Mesendoderm (in vitro differentiated cells): ENCODE measurements around the gene MYCL. TPM values are rescaled to one million over a fixed set of nuclear protein-coding genes. Genes with fewer than 3 reads are reported as not detected.

Experiments
- DNase-seq: peaks from one replicate; pipeline ENCODE4 v3.0.0; 2013
- H2AK5ac ChIP-seq: 2 replicates; pipeline ENCODE4 v1.6.1; 2013; ENCODE audit warnings: low read length, inconsistent platforms
- H2BK120ac ChIP-seq: 2 replicates; pipeline ENCODE4 v1.6.1; 2013; ENCODE audit warnings: low read depth, mild to moderate bottlenecking, low read length, moderate library complexity, mixed read lengths
- H2BK15ac ChIP-seq: replicated peaks from 2 replicates; pipeline ENCODE4 v1.6.1; 2013; ENCODE audit warnings: low read depth, mild to moderate bottlenecking, moderate library complexity
- H2BK5ac ChIP-seq: 2 replicates; pipeline ENCODE4 v1.6.1; 2013; ENCODE audit warnings: low read length, inconsistent platforms
- H3K18ac ChIP-seq: 2 replicates; pipeline ENCODE4 v1.6.1; 2013; ENCODE audit warnings: mild to moderate bottlenecking, low read length, mixed read lengths
- H3K23ac ChIP-seq: one replicate; pipeline ENCODE4 v1.6.1; 2013; ENCODE audit warnings: low read length
- H3K27ac ChIP-seq: 2 replicates; pipeline ENCODE4 v1.5.1; 2013; ENCODE audit warnings: low read depth, mild to moderate bottlenecking, inconsistent platforms, low read length, moderate library complexity
- H3K27me3 ChIP-seq: 2 replicates; pipeline ENCODE4 v1.6.1; 2013; ENCODE audit warnings: low read length, control low read depth, mild to moderate bottlenecking, inconsistent platforms; ENCODE audit not compliant: insufficient read depth, poor library complexity
- H3K36me3 ChIP-seq: 2 replicates; pipeline ENCODE4 v1.6.1; 2013; ENCODE audit warnings: low read length, inconsistent platforms; ENCODE audit not compliant: control insufficient read depth, insufficient read depth
- H3K4ac ChIP-seq: one replicate; pipeline ENCODE4 v1.6.1; 2013; ENCODE audit warnings: low read depth, mild to moderate bottlenecking, low read length, moderate library complexity
- H3K4me1 ChIP-seq: 2 replicates; pipeline ENCODE4 v1.6.1; 2013; ENCODE audit warnings: low read depth, low read length, inconsistent platforms; ENCODE audit not compliant: control insufficient read depth
- H3K4me2 ChIP-seq: 2 replicates; pipeline ENCODE4 v1.6.1; 2013; ENCODE audit warnings: low read length
- H3K4me3 ChIP-seq: 2 replicates; pipeline ENCODE4 v1.5.1; 2013; ENCODE audit warnings: mild to moderate bottlenecking, low read length
- H3K56ac ChIP-seq: one replicate; pipeline ENCODE4 v1.6.1; 2013; ENCODE audit warnings: low read length
- H3K79me1 ChIP-seq: 2 replicates; pipeline ENCODE4 v1.6.1; 2013; ENCODE audit warnings: low read length, inconsistent platforms
- H3K79me2 ChIP-seq: 2 replicates; pipeline ENCODE4 v1.6.1; 2013; ENCODE audit warnings: mild to moderate bottlenecking, low read length; ENCODE audit not compliant: control insufficient read depth, insufficient read depth
- H3K9ac ChIP-seq: 2 replicates; pipeline ENCODE4 v1.6.1; 2013; ENCODE audit warnings: low read length, inconsistent platforms
- H4K5ac ChIP-seq: one replicate; pipeline ENCODE4 v1.6.1; 2013; ENCODE audit warnings: low read length
- H4K8ac ChIP-seq: one replicate; pipeline ENCODE4 v1.6.1; 2013; ENCODE audit warnings: low read depth, mild to moderate bottlenecking, control low read depth, low read length, moderate library complexity
- WGBS: extraction: QIAGEN DNeasy Blood & Tissue Kit; methylation state at CpG from one replicate; pipeline ENCODE4 v1.1.7; 2013; ENCODE audit warnings: low lambda C conversion rate, missing lambda C conversion rate; ENCODE audit not compliant: insufficient coverage; ENCODE audit errors: extremely low coverage; 5-methylcytosine and 5-hydroxymethylcytosine counted together
- polyA plus RNA-seq, 2 experiments: library from polyadenylated mRNA; stranded (reverse); fragments of 200-250 nt; gene quantifications; one replicate each; pipeline ENCODE4 v1.2.3, GENCODE V29; 2013

Gene MYCL
- polyA plus RNA-seq (2013, experiment 1 of 2), result 15.3 TPM
- 15.0 TPM for polyA plus RNA-seq (2013, experiment 2 of 2)

GRCh38 chr1:39901714-39902459 lies at the start of gene MYCL:
MYCL (minus strand) TSS chr1:39901917; CDS start chr1:39901434, 483 bp downstream.
- Histone ChIP-seq H4K8ac (no peak within 1 kb of the TSS), H4K5ac (no peak within 1 kb of the TSS), H2AK5ac (no peak within 1 kb of the TSS), H3K23ac (peak within 1 kb of the TSS; percentile 75), H3K36me3 (no peaks in the 10 kb centered on the region), H3K56ac (peak within 1 kb of the TSS; percentile 95), H3K79me1 (peaks cover 4% of the 10 kb centered on the region), H3K79me2 (no peaks in the 10 kb centered on the region), H3K18ac (peak within 1 kb of the TSS; percentile 20), H3K9ac (peak within 1 kb of the TSS; percentile 88), H3K4ac (peak within 1 kb of the TSS; percentile 49), H2BK120ac (no peak within 1 kb of the TSS), H3K4me3 (peak within 1 kb of the TSS; percentile 72), H2BK15ac (no peak within 1 kb of the TSS), H3K27ac (peak within 1 kb of the TSS; percentile 27), H3K4me2 (peak within 1 kb of the TSS; percentile 97), H3K27me3 (no peaks in the 10 kb centered on the region), H2BK5ac (no peak within 1 kb of the TSS), H3K4me1 (peaks cover 17% of the 10 kb centered on the region)
- WGBS, result no CpG with 5 or more reads among the region's 92 CpGs
- peak; percentile 96 for DNase-seq

- Histone ChIP-seq H4K8ac (no peak overlapping the region), H3K18ac (no peak overlapping the region), H3K4me3 (no peak overlapping the region), H3K79me1 (no peaks in the 10 kb centered on the region), H3K4me1 (peaks cover 4% of the 10 kb centered on the region), H3K36me3 (no peaks in the 10 kb centered on the region), H2AK5ac (no peak overlapping the region), H4K5ac (no peak overlapping the region), H2BK5ac (no peak overlapping the region), H3K56ac (no peak overlapping the region), H3K23ac (no peak overlapping the region), H2BK15ac (no peak overlapping the region), H3K79me2 (no peaks in the 10 kb centered on the region), H2BK120ac (no peak overlapping the region), H3K27ac (no peak overlapping the region), H3K9ac (no peak overlapping the region), H3K27me3 (no peaks in the 10 kb centered on the region), H3K4me2 (no peak overlapping the region), H3K4ac (no peak overlapping the region)
- WGBS, result no CpG with 5 or more reads among the region's 2 CpGs
- peak; percentile 18 for DNase-seq
Measured at GRCh38 chr1:39949891-39950290, 48.2 kb upstream of the MYCL start.

GRCh38 chr1:39947260-39947659 lies 45.5 kb upstream of the MYCL start:
- no peak overlapping the region for H3K27ac ChIP-seq
- no peak overlapping the region for H2BK15ac ChIP-seq
- peaks cover 4% of the 10 kb centered on the region for H3K4me1 ChIP-seq
- H3K27me3 ChIP-seq, result no peaks in the 10 kb centered on the region
- no peak overlapping the region for H3K4ac ChIP-seq
- no CpG with 5 or more reads among the region's 4 CpGs for WGBS
- H3K79me1 ChIP-seq, result no peaks in the 10 kb centered on the region
- H4K5ac ChIP-seq, result no peak overlapping the region
- H3K23ac ChIP-seq, result no peak overlapping the region
- no peak for DNase-seq
- H2BK5ac ChIP-seq, result no peak overlapping the region
- no peaks in the 10 kb centered on the region for H3K79me2 ChIP-seq
- no peaks in the 10 kb centered on the region for H3K36me3 ChIP-seq
- H3K4me3 ChIP-seq, result no peak overlapping the region
- H3K9ac ChIP-seq, result no peak overlapping the region
- no peak overlapping the region for H4K8ac ChIP-seq
- no peak overlapping the region for H3K56ac ChIP-seq
- H3K4me2 ChIP-seq, result no peak overlapping the region
- H2BK120ac ChIP-seq, result no peak overlapping the region
- H3K18ac ChIP-seq, result no peak overlapping the region
- no peak overlapping the region for H2AK5ac ChIP-seq

- H3K4me3 ChIP-seq, result no peak overlapping the region
- H3K27ac ChIP-seq, result no peak overlapping the region
- DNase-seq, result no peak
- H3K23ac ChIP-seq, result no peak overlapping the region
- no peak overlapping the region for H3K4me2 ChIP-seq
- no peaks in the 10 kb centered on the region for H3K79me2 ChIP-seq
- H2BK120ac ChIP-seq, result no peak overlapping the region
- no peak overlapping the region for H3K18ac ChIP-seq
- H2BK5ac ChIP-seq, result no peak overlapping the region
- no peak overlapping the region for H2BK15ac ChIP-seq
- no peaks in the 10 kb centered on the region for H3K79me1 ChIP-seq
- H3K36me3 ChIP-seq, result no peaks in the 10 kb centered on the region
- no peaks in the 10 kb centered on the region for H3K27me3 ChIP-seq
- H3K4ac ChIP-seq, result no peak overlapping the region
- H4K8ac ChIP-seq, result no peak overlapping the region
- H3K56ac ChIP-seq, result no peak overlapping the region
- H4K5ac ChIP-seq, result no peak overlapping the region
- no CpG with 5 or more reads among the region's 4 CpGs for WGBS
- peaks cover 4% of the 10 kb centered on the region for H3K4me1 ChIP-seq
- no peak overlapping the region for H3K9ac ChIP-seq
- no peak overlapping the region for H2AK5ac ChIP-seq
Measured at GRCh38 chr1:39946216-39946615, 44.5 kb upstream of the MYCL start.

- H3K79me1 ChIP-seq, result no peaks in the 10 kb centered on the region
- no peaks in the 10 kb centered on the region for H3K27me3 ChIP-seq
- WGBS, result no CpG with 5 or more reads among the region's 8 CpGs
Measured at GRCh38 chr1:39944410-39945112, 42.8 kb upstream of the MYCL start.

More at GRCh38 chr1:39944410-39945112, 42.8 kb upstream of the MYCL start:
- Histone ChIP-seq H3K18ac (no peak overlapping the region), H3K27ac (no peak overlapping the region), H3K9ac (no peak overlapping the region), H3K4ac (no peak overlapping the region), H3K79me2 (no peaks in the 10 kb centered on the region), H3K4me2 (no peak overlapping the region), H2BK15ac (no peak overlapping the region), H2AK5ac (no peak overlapping the region), H3K36me3 (no peaks in the 10 kb centered on the region), H2BK120ac (no peak overlapping the region), H3K4me1 (peaks cover 1% of the 10 kb centered on the region), H4K5ac (no peak overlapping the region), H3K56ac (no peak overlapping the region), H2BK5ac (no peak overlapping the region), H3K4me3 (no peak overlapping the region), H4K8ac (no peak overlapping the region), H3K23ac (no peak overlapping the region)
- DNase-seq, result no peak
